Endometrium (tissue), 2 donors: Measurements from ENCODE around the gene IFI44L.

Experiments
- FAIRE-seq: peaks from 2 replicates; lab custom pipeline; 2012; peaks lifted over from hg19 to GRCh38; lab: Jason Lieb, UNC
- donor health status: control.
- donor health status: control.

IFI44L gene

DNA sequence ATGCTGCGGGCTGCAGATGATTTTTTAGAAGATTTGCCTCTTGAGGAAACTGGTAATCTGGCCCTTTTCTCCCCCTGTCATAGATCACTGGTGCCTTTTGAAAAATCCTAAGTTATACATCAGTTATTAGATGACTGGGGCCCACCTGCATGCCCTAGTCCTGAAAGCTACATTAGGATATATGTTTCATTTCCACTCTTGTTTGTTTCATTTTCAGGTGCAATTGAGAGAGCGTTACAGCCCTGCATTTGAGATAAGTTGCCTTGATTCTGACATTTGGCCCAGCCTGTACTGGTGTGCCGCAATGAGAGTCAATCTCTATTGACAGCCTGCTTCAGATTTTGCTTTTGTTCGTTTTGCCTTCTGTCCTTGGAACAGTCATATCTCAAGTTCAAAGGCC, 21.3 kb downstream of the IFI44L start:
- FAIRE-seq, result no peak

- FAIRE-seq, result no peak
Observed at GRCh38 chr1:78645723-78646122, 25.5 kb downstream of the IFI44L start.

- no peak for FAIRE-seq
Observed at GRCh38 chr1:78647238-78647637, 27.0 kb downstream of the IFI44L start.

- FAIRE-seq, result peak; percentile 80
Observed at GRCh38 chr1:78649628-78650027, 29.4 kb downstream of the IFI44L start, which contains the start of gene IFI44. IFI44 (plus strand) TSS chr1:78649831; CDS start chr1:78650196, 365 bp downstream.

DNA sequence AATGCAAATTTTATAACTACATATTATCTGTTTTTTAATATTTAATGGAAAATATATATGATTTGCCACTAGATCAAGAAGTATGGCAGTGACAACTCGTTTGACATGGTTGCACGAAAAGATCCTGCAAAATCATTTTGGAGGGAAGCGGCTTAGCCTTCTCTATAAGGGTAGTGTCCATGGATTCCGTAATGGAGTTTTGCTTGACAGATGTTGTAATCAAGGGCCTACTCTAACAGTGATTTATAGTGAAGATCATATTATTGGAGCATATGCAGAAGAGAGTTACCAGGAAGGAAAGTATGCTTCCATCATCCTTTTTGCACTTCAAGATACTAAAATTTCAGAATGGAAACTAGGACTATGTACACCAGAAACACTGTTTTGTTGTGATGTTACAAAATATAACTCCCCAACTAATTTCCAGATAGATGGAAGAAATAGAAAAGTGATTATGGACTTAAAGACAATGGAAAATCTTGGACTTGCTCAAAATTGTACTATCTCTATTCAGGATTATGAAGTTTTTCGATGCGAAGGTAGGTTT, 29.9 kb downstream of the IFI44L start:
- no peak for FAIRE-seq

GRCh38 chr1:78651241-78651640, 31.0 kb downstream of the IFI44L start:
- no peak for FAIRE-seq

DNA sequence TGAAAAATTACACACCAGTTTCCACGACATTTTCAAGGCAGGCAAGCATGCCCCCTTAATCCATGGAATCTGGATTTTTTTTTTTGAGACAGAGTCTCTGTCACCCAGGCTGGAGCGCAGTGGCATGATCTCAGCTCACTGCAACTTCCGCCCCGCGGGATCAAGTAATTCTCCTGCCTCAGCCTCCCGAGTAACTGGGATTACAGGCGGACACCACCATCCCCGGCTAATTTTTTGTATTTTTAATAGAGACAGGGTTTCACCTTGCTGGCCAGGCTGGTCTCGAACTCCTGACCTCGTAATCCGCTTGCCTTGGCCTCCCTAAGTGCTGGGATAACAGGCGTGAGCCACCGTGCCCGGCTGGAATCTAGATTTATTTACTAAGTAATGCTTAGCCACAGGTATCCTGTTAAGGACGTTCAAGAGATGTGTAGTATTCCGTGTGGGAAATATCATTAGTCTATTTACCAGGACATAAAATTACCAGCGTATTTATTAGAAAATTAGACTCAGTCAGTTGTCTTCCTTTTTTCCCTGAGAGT, 31.8 kb downstream of the IFI44L start:
- no peak for FAIRE-seq

GRCh38 chr1:78658901-78659300, 38.7 kb downstream of the IFI44L start:
- no peak for FAIRE-seq

DNA sequence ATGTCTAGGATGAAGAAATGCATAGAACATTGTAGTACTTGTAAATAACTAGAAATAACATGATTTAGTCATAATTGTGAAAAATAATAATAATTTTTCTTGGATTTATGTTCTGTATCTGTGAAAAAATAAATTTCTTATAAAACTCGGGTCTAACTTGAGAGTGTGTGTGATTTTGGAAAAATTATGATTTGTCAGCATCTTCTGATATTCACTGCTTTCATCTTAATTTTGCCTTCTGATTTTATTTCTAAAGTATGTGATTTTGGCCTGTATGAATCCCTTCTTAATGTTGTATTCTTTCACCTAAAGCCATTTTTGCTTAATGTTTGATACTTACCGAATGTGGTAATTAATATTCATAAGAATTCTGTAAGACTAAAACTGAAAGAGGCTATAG, 43.7 kb downstream of the IFI44L start:
- FAIRE-seq, result no peak

DNA sequence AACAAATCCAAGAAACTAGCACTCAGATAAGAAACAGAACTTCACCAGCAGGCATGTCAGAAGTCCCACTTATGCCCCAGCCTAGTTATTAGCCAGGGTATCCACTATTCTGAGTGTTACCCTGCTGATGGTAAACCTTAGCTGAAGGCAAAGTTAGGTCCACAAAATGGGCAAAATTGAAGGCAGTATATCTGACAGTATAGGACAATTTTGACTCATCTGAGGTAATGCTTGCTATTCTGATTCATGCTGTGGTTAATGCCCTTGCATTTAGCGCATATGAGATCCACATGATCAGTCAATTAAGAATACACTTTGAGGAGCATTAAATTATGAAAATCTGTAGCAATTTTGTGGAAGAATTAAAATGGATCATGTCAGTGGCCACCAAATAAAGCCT, 44.5 kb downstream of the IFI44L start:
- FAIRE-seq, result no peak

- FAIRE-seq, result no peak
Observed at GRCh38 chr1:78665809-78666208, 45.6 kb downstream of the IFI44L start.

DNA sequence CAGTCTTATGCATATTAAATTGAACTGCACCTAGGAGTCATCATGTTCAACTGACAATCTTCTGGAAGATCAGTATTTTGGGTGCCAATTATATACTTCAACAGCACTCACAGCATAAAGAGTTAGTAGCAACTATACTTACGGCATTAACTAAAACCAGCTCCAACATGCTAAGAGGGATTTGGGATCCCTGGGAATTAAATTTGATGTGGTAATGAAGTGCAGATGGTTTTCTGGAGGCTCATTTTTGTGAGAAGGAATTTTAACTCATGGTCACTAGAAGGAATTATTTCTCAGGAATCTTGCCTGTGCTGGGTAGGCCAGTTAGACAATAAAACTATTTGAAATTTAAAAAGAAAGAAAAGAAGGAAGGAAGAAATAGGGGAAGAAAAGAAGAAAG, 47.7 kb downstream of the IFI44L start:
- FAIRE-seq, result no peak

DNA sequence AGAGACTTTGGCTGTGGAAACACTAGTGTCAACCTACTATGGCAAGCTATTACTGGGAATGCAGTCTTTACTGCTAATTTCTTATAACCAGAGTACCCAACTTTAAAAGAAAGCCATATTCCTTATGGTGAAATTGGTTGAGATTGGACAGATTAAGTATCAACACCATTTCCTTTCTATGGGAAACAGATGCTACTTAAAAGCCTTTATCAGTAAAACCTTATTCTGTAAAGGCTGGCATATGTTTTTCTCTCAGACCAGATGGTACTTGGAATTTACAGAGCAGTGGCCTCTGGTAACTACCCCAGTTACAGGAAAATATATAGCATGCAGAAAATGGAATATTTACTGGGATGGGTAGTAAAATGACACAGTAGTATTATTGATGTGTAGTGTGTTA, 48.2 kb downstream of the IFI44L start:
- no peak for FAIRE-seq

- FAIRE-seq, result no peak
Observed at GRCh38 chr1:78672428-78672827, 52.2 kb downstream of the IFI44L start.

DNA sequence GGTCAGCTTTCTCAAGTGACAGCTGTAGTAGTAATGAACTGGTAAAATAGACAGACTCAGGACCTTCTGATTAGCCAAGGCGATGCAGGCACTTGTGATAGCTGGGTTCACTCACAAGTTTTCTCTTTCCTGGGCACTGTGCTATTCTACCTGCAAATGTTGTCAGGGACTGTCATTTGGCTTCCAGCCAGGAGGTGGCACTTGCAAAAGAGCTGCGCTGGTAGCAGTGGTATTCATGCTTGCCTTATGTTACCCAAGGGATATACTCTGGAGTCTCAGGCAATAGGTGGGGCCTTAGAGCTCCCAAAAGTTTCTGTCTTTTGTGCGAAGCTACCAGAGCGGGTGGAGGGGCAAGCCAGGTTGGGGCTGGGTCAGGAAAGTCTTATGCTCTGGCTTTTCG, 52.9 kb downstream of the IFI44L start:
- FAIRE-seq, result no peak

DNA sequence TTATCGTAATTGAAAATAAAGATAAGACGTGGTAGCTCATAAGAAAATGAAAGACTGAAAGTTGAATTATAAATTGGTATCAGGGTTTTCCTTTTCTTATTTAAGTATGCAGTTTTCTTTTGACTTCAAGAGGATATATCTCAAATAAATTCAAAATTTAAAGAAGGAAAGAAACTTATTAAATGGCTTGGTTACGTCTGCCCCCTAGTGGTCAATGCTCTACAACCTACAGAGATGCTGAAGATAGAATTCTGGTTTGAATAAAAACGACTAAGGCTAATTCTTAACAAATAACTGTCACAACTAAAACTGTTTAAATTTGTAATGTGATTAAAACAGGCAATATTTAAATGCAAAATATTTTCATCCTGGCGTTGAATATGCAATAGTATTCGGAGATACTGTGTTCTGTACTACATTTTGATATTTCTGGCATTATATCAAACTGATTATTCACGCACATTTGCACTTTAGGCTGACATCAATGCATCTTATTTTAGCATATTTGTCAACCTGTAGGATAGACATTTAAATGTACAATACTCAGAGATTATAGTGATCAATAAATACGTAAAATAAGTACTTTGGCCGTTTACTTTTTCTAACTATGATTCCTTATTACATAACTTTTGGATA, 56.2 kb downstream of the IFI44L start:
- FAIRE-seq, result peak; percentile 97

GRCh38 chr1:78676993-78677392, 56.7 kb downstream of the IFI44L start:
- no peak for FAIRE-seq

DNA sequence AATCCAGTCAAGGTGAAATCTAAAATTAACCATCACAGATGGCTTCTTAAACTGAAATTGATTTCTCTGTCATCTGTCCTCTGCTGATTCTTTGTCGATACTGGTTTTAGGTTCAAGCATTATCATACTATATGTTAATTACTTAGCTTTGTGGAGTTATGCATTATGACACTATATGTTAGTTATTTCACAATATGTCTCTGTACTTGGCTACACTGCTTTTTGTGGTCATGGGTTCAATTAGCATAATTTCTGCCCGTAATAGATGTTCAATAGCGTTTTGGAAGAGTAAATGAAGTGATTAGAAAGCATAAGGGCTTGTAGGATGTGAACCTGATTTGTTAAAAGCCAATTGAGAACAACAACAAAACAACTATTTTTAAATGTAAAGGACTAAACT, 57.5 kb downstream of the IFI44L start:
- FAIRE-seq, result no peak

DNA sequence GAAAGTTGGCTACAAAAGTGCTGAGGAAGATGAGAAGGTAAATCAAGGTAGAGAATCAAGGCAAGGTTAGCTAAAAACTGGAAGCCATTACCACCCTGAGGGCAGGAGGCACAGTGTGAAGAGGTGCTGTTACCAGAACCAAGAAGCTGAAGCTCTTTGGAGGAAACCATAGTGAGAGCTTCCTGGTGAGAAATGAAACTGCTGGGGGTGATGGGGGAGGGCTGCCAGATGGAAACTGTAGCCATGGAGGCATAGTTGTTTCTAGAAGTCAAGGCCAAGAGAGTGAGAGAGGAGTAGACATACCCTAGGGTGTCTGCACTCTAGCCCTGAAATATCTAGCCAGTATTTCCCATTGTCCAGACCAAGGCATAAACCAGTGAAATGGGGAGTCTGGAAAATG, 58.1 kb downstream of the IFI44L start:
- no peak for FAIRE-seq

GRCh38 chr1:78681265-78681664, 61.0 kb downstream of the IFI44L start:
- FAIRE-seq, result no peak

- FAIRE-seq, result no peak
Observed at GRCh38 chr1:78682496-78682895, 62.2 kb downstream of the IFI44L start.

DNA sequence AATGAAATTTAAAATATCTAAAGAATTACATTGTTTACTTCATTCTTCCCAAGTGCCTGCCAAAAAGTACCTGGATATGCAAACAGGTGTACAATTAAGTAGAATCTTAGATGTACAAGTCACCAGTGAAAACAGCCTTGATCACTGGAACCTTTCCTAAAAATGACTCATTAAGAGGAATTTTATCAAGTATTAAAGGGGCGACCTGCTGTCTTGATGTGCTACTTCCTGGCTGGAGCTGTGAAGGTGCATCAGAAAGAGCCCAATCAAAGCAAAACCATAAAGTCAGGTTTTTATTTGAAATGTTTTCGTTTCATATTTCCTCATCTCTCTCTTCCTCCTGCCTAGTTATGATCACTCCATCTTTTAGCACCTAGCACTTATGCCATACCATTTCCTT, 62.8 kb downstream of the IFI44L start:
- no peak for FAIRE-seq

- FAIRE-seq, result no peak
Observed at GRCh38 chr1:78687315-78687714, 67.1 kb downstream of the IFI44L start.

- FAIRE-seq, result no peak
Observed at GRCh38 chr1:78687914-78688313, 67.7 kb downstream of the IFI44L start.
